Skeletal muscle tissue (tissue), 4 donors: ENCODE results near the gene MALAT1. TPM values are rescaled to one million over a fixed set of nuclear protein-coding genes. Genes with fewer than 3 reads are reported as not detected.

Experiments
- H3K27ac ChIP-seq: one replicate; pipeline ENCODE4 v1.7.0; 2013; ENCODE audit warnings: mild to moderate bottlenecking, low read depth, low read length, inconsistent platforms
- H3K27me3 ChIP-seq, 3 donors: one replicate each; pipeline ENCODE4 v1.7.0; 2013; ENCODE audit warnings: low read length in 3 of 3; ENCODE audit not compliant: control insufficient read depth in 3 of 3, insufficient read depth in 3 of 3
- H3K36me3 ChIP-seq, 3 donors: one replicate each; pipeline ENCODE4 v1.7.0; 2013; ENCODE audit warnings: low read length in 3 of 3; ENCODE audit not compliant: control insufficient read depth in 3 of 3, insufficient read depth in 3 of 3
- H3K4me1 ChIP-seq, 3 donors: one replicate each; pipeline ENCODE4 v1.7.0; 2013; ENCODE audit warnings: low read length in 3 of 3, mild to moderate bottlenecking in 3 of 3; ENCODE audit not compliant: control insufficient read depth in 3 of 3, insufficient read depth in 3 of 3
- H3K4me3 ChIP-seq, 3 donors: one replicate each; pipeline ENCODE4 v1.7.0; 2013; ENCODE audit warnings: low read length in 3 of 3
- H3K9ac ChIP-seq, 3 donors: one replicate each; pipeline ENCODE4 v1.7.0; 2013; ENCODE audit warnings: low read length in 3 of 3, mild to moderate bottlenecking in 3 of 3, moderate library complexity in 2 of 3, low read depth in 1 of 3
- H3K9me3 ChIP-seq, 3 donors: one replicate each; pipeline ENCODE4 v1.7.0; 2013; ENCODE audit warnings: low read length in 3 of 3; ENCODE audit not compliant: control insufficient read depth in 3 of 3
- total RNA-seq: library from RNA; depleted of rRNA; stranded (reverse); fragments of >200 nt; gene quantifications from one replicate; pipeline ENCODE4 v1.2.3, GENCODE V29; 2014
- donor health status: Osteomylitis.

The MALAT1 gene
- total RNA-seq, 1 donor from 2014 or later = 7,794 TPM

DNA sequence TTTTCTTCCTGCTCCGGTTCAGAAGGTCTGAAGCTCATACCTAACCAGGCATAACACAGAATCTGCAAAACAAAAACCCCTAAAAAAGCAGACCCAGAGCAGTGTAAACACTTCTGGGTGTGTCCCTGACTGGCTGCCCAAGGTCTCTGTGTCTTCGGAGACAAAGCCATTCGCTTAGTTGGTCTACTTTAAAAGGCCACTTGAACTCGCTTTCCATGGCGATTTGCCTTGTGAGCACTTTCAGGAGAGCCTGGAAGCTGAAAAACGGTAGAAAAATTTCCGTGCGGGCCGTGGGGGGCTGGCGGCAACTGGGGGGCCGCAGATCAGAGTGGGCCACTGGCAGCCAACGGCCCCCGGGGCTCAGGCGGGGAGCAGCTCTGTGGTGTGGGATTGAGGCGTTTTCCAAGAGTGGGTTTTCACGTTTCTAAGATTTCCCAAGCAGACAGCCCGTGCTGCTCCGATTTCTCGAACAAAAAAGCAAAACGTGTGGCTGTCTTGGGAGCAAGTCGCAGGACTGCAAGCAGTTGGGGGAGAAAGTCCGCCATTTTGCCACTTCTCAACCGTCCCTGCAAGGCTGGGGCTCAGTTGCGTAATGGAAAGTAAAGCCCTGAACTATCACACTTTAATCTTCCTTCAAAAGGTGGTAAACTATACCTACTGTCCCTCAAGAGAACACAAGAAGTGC lies 661 bp upstream of the MALAT1 start:
- Histone ChIP-seq H3K27ac (peak overlapping the region; percentile 100), H3K4me3 (peak overlapping the region; percentile 83 to 98 (median 95)), H3K9me3 (no peaks in the 10 kb centered on the region), H3K9ac (peak overlapping the region; percentile 97 to 99 (median 99)), H3K36me3 (peaks cover 29 to 32% (median 29%) of the 10 kb centered on the region in 3 donors), H3K27me3 (no peaks in the 10 kb centered on the region), H3K4me1 (peaks cover 36 to 45% (median 36%) of the 10 kb centered on the region in 3 donors)

DNA sequence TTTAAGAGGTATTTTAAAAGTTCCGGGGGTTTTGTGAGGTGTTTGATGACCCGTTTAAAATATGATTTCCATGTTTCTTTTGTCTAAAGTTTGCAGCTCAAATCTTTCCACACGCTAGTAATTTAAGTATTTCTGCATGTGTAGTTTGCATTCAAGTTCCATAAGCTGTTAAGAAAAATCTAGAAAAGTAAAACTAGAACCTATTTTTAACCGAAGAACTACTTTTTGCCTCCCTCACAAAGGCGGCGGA lies 193 bp upstream of the MALAT1 start:
- Histone ChIP-seq H3K4me3 (peak overlapping the region; percentile 83 to 98 (median 95)), H3K27ac (peak overlapping the region; percentile 100), H3K4me1 (peaks cover 31 to 40% (median 32%) of the 10 kb centered on the region in 3 donors), H3K9ac (peak overlapping the region; percentile 97 to 99 (median 99)), H3K36me3 (peaks cover 33 to 36% (median 34%) of the 10 kb centered on the region in 3 donors), H3K27me3 (no peaks in the 10 kb centered on the region), H3K9me3 (no peaks in the 10 kb centered on the region)

DNA sequence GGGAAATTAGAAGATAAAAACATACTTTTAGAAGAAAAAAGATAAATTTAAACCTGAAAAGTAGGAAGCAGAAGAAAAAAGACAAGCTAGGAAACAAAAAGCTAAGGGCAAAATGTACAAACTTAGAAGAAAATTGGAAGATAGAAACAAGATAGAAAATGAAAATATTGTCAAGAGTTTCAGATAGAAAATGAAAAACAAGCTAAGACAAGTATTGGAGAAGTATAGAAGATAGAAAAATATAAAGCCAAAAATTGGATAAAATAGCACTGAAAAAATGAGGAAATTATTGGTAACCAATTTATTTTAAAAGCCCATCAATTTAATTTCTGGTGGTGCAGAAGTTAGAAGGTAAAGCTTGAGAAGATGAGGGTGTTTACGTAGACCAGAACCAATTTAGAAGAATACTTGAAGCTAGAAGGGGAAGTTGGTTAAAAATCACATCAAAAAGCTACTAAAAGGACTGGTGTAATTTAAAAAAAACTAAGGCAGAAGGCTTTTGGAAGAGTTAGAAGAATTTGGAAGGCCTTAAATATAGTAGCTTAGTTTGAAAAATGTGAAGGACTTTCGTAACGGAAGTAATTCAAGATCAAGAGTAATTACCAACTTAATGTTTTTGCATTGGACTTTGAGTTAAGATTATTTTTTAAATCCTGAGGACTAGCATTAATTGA lies 1.0 kb downstream of the MALAT1 start:
- peaks cover 21 to 37% (median 27%) of the 10 kb centered on the region in 3 donors for H3K4me1 ChIP-seq
- H3K9me3 ChIP-seq = no peaks in the 10 kb centered on the region
- no peaks in the 10 kb centered on the region for H3K27me3 ChIP-seq
- peak overlapping the region; percentile 100 for H3K27ac ChIP-seq
- peaks cover 44 to 48% (median 46%) of the 10 kb centered on the region in 3 donors for H3K36me3 ChIP-seq
- peak overlapping the region; percentile 94 to 98 (median 95) for H3K4me3 ChIP-seq
- H3K9ac ChIP-seq = peak overlapping the region; percentile 97 to 99 (median 99)

DNA sequence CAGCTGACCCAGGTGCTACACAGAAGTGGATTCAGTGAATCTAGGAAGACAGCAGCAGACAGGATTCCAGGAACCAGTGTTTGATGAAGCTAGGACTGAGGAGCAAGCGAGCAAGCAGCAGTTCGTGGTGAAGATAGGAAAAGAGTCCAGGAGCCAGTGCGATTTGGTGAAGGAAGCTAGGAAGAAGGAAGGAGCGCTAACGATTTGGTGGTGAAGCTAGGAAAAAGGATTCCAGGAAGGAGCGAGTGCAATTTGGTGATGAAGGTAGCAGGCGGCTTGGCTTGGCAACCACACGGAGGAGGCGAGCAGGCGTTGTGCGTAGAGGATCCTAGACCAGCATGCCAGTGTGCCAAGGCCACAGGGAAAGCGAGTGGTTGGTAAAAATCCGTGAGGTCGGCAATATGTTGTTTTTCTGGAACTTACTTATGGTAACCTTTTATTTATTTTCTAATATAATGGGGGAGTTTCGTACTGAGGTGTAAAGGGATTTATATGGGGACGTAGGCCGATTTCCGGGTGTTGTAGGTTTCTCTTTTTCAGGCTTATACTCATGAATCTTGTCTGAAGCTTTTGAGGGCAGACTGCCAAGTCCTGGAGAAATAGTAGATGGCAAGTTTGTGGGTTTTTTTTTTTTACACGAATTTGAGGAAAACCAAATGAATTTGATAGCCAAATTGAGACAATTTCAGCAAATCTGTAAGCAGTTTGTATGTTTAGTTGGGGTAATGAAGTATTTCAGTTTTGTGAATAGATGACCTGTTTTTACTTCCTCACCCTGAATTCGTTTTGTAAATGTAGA lies 1.7 kb downstream of the MALAT1 start:
- Histone ChIP-seq H3K27me3 (no peaks in the 10 kb centered on the region), H3K9me3 (no peaks in the 10 kb centered on the region), H3K27ac (peak overlapping the region; percentile 100), H3K36me3 (peaks cover 51 to 56% (median 53%) of the 10 kb centered on the region in 3 donors), H3K9ac (peak overlapping the region; percentile 97 to 99 (median 99)), H3K4me3 (peak overlapping the region; percentile 94 to 98 (median 95)), H3K4me1 (peaks cover 25 to 42% (median 31%) of the 10 kb centered on the region in 3 donors)

DNA sequence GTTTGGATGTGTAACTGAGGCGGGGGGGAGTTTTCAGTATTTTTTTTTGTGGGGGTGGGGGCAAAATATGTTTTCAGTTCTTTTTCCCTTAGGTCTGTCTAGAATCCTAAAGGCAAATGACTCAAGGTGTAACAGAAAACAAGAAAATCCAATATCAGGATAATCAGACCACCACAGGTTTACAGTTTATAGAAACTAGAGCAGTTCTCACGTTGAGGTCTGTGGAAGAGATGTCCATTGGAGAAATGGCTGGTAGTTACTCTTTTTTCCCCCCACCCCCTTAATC lies 2.3 kb downstream of the MALAT1 start:
- Histone ChIP-seq H3K27ac (peak overlapping the region; percentile 100), H3K36me3 (peaks cover 55 to 61% (median 55%) of the 10 kb centered on the region in 3 donors), H3K27me3 (no peaks in the 10 kb centered on the region), H3K9me3 (no peaks in the 10 kb centered on the region), H3K4me3 (peak overlapping the region; percentile 94 to 98 (median 95)), H3K4me1 (peaks cover 22 to 42% (median 30%) of the 10 kb centered on the region in 3 donors), H3K9ac (peak overlapping the region; percentile 97 to 99 (median 99))

DNA sequence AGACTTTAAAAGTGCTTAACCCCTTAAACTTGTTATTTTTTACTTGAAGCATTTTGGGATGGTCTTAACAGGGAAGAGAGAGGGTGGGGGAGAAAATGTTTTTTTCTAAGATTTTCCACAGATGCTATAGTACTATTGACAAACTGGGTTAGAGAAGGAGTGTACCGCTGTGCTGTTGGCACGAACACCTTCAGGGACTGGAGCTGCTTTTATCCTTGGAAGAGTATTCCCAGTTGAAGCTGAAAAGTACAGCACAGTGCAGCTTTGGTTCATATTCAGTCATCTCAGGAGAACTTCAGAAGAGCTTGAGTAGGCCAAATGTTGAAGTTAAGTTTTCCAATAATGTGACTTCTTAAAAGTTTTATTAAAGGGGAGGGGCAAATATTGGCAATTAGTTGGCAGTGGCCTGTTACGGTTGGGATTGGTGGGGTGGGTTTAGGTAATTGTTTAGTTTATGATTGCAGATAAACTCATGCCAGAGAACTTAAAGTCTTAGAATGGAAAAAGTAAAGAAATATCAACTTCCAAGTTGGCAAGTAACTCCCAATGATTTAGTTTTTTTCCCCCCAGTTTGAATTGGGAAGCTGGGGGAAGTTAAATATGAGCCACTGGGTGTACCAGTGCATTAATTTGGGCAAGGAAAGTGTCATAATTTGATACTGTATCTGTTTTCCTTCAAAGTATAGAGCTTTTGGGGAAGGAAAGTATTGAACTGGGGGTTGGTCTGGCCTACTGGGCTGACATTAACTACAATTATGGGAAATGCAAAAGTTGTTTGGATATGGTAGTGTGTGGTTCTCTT lies 2.8 kb downstream of the MALAT1 start:
- Histone ChIP-seq H3K9me3 (no peaks in the 10 kb centered on the region), H3K4me3 (peak overlapping the region; percentile 94 to 98 (median 95)), H3K4me1 (peaks cover 16 to 39% (median 28%) of the 10 kb centered on the region in 3 donors), H3K27ac (peak overlapping the region; percentile 100), H3K36me3 (peaks cover 58 to 64% (median 59%) of the 10 kb centered on the region in 3 donors), H3K9ac (peak overlapping the region; percentile 97 to 99 (median 99)), H3K27me3 (no peaks in the 10 kb centered on the region)

DNA sequence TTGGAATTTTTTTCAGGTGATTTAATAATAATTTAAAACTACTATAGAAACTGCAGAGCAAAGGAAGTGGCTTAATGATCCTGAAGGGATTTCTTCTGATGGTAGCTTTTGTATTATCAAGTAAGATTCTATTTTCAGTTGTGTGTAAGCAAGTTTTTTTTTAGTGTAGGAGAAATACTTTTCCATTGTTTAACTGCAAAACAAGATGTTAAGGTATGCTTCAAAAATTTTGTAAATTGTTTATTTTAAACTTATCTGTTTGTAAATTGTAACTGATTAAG lies 3.4 kb downstream of the MALAT1 start:
- Histone ChIP-seq H3K9me3 (no peaks in the 10 kb centered on the region), H3K36me3 (peaks cover 58 to 64% (median 60%) of the 10 kb centered on the region in 3 donors), H3K4me3 (peak overlapping the region; percentile 94 to 98 (median 95)), H3K9ac (peak overlapping the region; percentile 97 to 99 (median 99)), H3K4me1 (peaks cover 11 to 34% (median 27%) of the 10 kb centered on the region in 3 donors), H3K27me3 (no peaks in the 10 kb centered on the region), H3K27ac (peak overlapping the region; percentile 100)

DNA sequence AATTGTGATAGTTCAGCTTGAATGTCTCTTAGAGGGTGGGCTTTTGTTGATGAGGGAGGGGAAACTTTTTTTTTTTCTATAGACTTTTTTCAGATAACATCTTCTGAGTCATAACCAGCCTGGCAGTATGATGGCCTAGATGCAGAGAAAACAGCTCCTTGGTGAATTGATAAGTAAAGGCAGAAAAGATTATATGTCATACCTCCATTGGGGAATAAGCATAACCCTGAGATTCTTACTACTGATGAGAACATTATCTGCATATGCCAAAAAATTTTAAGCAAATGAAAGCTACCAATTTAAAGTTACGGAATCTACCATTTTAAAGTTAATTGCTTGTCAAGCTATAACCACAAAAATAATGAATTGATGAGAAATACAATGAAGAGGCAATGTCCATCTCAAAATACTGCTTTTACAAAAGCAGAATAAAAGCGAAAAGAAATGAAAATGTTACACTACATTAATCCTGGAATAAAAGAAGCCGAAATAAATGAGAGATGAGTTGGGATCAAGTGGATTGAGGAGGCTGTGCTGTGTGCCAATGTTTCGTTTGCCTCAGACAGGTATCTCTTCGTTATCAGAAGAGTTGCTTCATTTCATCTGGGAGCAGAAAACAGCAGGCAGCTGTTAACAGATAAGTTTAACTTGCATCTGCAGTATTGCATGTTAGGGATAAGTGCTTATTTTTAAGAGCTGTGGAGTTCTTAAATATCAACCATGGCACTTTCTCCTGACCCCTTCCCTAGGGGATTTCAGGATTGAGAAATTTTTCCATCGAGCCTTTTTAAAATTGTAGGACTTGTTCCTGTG lies 3.9 kb downstream of the MALAT1 start:
- Histone ChIP-seq H3K4me1 (peaks cover 15 to 39% (median 32%) of the 10 kb centered on the region in 3 donors), H3K27ac (peak overlapping the region; percentile 100), H3K4me3 (peak overlapping the region; percentile 94 to 98 (median 95)), H3K36me3 (peaks cover 58 to 64% (median 60%) of the 10 kb centered on the region in 3 donors), H3K27me3 (no peaks in the 10 kb centered on the region), H3K9ac (peak overlapping the region; percentile 97 to 99 (median 99)), H3K9me3 (no peaks in the 10 kb centered on the region)
